Endodermal cell (in vitro differentiated cells): ENCODE results near the gene TMED5. TPM values are rescaled to one million over a fixed set of nuclear protein-coding genes. Genes with fewer than 3 reads are reported as not detected.

Experiments used
- DNase-seq: peaks from one replicate; pipeline ENCODE4 v3.0.0-alpha.2; 2017
- H3K27ac ChIP-seq: 2 replicates; pipeline ENCODE4 v1.5.1; 2013; ENCODE audit warnings: mild to moderate bottlenecking, low read depth, low read length, moderate library complexity
- H3K27me3 ChIP-seq: 2 replicates; pipeline ENCODE4 v1.6.1; 2013; ENCODE audit warnings: mild to moderate bottlenecking, low read length, moderate library complexity; ENCODE audit not compliant: insufficient read depth, control insufficient read depth, poor library complexity, severe bottlenecking
- H3K36me3 ChIP-seq: 2 replicates; pipeline ENCODE4 v1.7.0; 2013; ENCODE audit warnings: mild to moderate bottlenecking, low read length, moderate library complexity; ENCODE audit not compliant: control insufficient read depth, insufficient read depth
- H3K4me1 ChIP-seq: one replicate; pipeline ENCODE4 v1.7.0; 2013; ENCODE audit warnings: low read length; ENCODE audit not compliant: control insufficient read depth, insufficient read depth
- H3K4me3 ChIP-seq: 2 replicates; pipeline ENCODE4 v1.5.1; 2013; ENCODE audit warnings: mild to moderate bottlenecking, low read length, moderate library complexity
- H3K9ac ChIP-seq: 2 replicates; pipeline ENCODE4 v1.6.1; 2013; ENCODE audit warnings: mild to moderate bottlenecking, low read length, moderate library complexity; ENCODE audit not compliant: poor library complexity, severe bottlenecking; ENCODE audit errors: extremely low read depth
- H3K9me3 ChIP-seq: 2 replicates; pipeline ENCODE4 v1.6.1; 2013; ENCODE audit warnings: mild to moderate bottlenecking, low read length, moderate library complexity; ENCODE audit not compliant: control insufficient read depth
- H3K27ac Mint-ChIP-seq: 2 replicates; pipeline ENCODE4 v1.8.0; 2020; ENCODE audit warnings: mixed read lengths
- H3K27me3 Mint-ChIP-seq: 2 replicates; pipeline ENCODE4 v1.8.0; 2021; ENCODE audit warnings: mild to moderate bottlenecking, mixed read lengths; ENCODE audit not compliant: insufficient read depth
- H3K36me3 Mint-ChIP-seq: 2 replicates; pipeline ENCODE4 v1.8.0; 2020; ENCODE audit warnings: low read depth, mixed read lengths
- H3K4me1 Mint-ChIP-seq: 2 replicates; pipeline ENCODE4 v1.8.0; 2020; ENCODE audit warnings: mixed read lengths
- H3K4me3 Mint-ChIP-seq: 2 replicates; pipeline ENCODE4 v1.8.0; 2020; ENCODE audit warnings: mild to moderate bottlenecking, moderate library complexity, mixed read lengths
- H3K9me3 Mint-ChIP-seq: 2 replicates; pipeline ENCODE4 v1.8.0; 2020; ENCODE audit warnings: mild to moderate bottlenecking, mixed read lengths
- WGBS, 2 experiments: methylation state at CpG; one replicate each; pipeline versions ENCODE4 v1.1.5 to v1.1.7; 2013; ENCODE audit warnings: missing lambda C conversion rate in 2 of 2, mixed read lengths in 1 of 2; ENCODE audit not compliant: insufficient coverage in 1 of 2, insufficient read length in 1 of 2; 5-methylcytosine and 5-hydroxymethylcytosine counted together
- total RNA-seq, 2 donors: library from RNA; stranded (reverse); fragmentation: NEBNext Ultra II Directional in 1 of 2; extraction: Animal tissue kit (Norgen Biotek cat#: 25700) in 1 of 2; gene quantifications; 2 replicates in 1 of 2; 3 replicates in 1 of 2; pipeline ENCODE4 v1.2.1, GENCODE V29; 2021
- TF ChIP-seq, protein P1 (sequence below): fragments of 200-600 bp; sonication (generic); conservative IDR thresholded peaks from 2 replicates; pipeline ENCODE4 v1.5.0; 2021; ENCODE audit warnings: antibody characterized with exemption, mild to moderate bottlenecking

The TMED5 gene
- total RNA-seq, 2 donors from 2014 or later, result 28.0 to 30.2 TPM

DNA sequence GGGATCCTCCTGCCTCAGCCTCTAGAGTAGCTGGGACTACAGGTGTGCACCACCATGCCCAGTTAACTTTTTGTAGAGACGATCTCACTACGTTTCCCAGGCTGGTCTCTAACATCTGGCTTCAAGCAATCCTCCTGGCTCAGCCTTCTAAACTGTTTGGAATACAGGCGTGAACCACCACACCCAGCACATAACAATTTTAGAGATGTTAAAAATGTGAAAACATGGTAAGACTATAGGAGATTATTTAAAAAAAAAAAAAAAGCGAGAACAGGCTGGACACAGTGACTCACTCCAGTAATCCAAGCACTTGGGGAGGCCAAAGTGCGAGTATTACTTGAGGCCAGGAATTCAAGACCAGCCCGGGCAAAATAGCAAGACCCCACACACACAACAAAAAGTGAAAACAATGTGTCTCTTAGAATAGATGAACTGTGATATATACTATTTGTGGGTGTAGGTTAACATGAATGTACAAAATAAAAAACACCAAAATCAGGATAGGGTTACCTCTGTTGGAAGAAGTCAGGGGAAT lies 19.9 kb upstream of the TMED5 start:
- H3K9me3 Mint-ChIP-seq, result peaks cover 6% of the 10 kb centered on the region
- peaks cover 37% of the 10 kb centered on the region for H3K36me3 Mint-ChIP-seq
- WGBS, 2 experiments, result 95 to 100% methylated on average over 2 to 5 of the region's 6 CpGs
- TF ChIP-seq, protein P1, sequence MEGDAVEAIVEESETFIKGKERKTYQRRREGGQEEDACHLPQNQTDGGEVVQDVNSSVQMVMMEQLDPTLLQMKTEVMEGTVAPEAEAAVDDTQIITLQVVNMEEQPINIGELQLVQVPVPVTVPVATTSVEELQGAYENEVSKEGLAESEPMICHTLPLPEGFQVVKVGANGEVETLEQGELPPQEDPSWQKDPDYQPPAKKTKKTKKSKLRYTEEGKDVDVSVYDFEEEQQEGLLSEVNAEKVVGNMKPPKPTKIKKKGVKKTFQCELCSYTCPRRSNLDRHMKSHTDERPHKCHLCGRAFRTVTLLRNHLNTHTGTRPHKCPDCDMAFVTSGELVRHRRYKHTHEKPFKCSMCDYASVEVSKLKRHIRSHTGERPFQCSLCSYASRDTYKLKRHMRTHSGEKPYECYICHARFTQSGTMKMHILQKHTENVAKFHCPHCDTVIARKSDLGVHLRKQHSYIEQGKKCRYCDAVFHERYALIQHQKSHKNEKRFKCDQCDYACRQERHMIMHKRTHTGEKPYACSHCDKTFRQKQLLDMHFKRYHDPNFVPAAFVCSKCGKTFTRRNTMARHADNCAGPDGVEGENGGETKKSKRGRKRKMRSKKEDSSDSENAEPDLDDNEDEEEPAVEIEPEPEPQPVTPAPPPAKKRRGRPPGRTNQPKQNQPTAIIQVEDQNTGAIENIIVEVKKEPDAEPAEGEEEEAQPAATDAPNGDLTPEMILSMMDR, result no peak
- Histone ChIP-seq H3K27me3 (no peaks in the 10 kb centered on the region), H3K36me3 (peaks cover 48% of the 10 kb centered on the region), H3K27ac (no peak overlapping the region), H3K9me3 (no peaks in the 10 kb centered on the region), H3K4me3 (no peak overlapping the region), H3K9ac (no peak overlapping the region), H3K4me1 (peaks cover 3% of the 10 kb centered on the region)
- DNase-seq, result no peak
- no peaks in the 10 kb centered on the region for H3K4me1 Mint-ChIP-seq
- no peak overlapping the region for H3K27ac Mint-ChIP-seq
- no peak overlapping the region for H3K4me3 Mint-ChIP-seq
- no peaks in the 10 kb centered on the region for H3K27me3 Mint-ChIP-seq

DNA sequence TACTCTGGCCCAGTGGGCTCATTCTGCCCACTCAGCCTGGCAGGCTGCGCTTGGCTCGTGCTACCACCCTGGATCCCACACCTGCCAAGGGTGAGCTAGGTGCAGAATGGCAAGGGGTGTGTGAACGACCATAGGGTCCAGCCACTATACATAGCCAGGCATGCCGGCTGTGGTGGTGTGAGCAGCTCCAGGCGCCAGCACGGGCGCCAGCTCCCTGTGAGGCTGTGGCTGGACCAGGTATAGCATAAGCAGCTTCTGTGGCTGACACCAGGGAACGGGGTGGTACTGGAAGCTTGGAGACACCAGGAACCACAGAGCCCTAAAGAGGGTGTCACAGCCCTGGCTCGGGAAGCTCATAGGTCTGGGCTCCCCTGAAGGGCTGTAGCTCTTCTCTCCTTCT lies 18.9 kb upstream of the TMED5 start:
- peaks cover 6% of the 10 kb centered on the region for H3K9me3 Mint-ChIP-seq
- H3K9ac ChIP-seq, result no peak overlapping the region
- no peak overlapping the region for H3K27ac ChIP-seq
- no peaks in the 10 kb centered on the region for H3K4me1 Mint-ChIP-seq
- no peak for DNase-seq
- H3K27ac Mint-ChIP-seq, result no peak overlapping the region
- no peak overlapping the region for H3K4me3 Mint-ChIP-seq
- H3K9me3 ChIP-seq, result no peaks in the 10 kb centered on the region
- no peak overlapping the region for H3K4me3 ChIP-seq
- H3K36me3 ChIP-seq, result peaks cover 54% of the 10 kb centered on the region
- H3K36me3 Mint-ChIP-seq, result peaks cover 43% of the 10 kb centered on the region
- no peaks in the 10 kb centered on the region for H3K4me1 ChIP-seq
- no peaks in the 10 kb centered on the region for H3K27me3 ChIP-seq
- TF ChIP-seq, protein P1, result no peak
- 91 to 96% methylated on average over 2 to 9 of the region's 9 CpGs for WGBS, 2 experiments
- H3K27me3 Mint-ChIP-seq, result no peaks in the 10 kb centered on the region

DNA sequence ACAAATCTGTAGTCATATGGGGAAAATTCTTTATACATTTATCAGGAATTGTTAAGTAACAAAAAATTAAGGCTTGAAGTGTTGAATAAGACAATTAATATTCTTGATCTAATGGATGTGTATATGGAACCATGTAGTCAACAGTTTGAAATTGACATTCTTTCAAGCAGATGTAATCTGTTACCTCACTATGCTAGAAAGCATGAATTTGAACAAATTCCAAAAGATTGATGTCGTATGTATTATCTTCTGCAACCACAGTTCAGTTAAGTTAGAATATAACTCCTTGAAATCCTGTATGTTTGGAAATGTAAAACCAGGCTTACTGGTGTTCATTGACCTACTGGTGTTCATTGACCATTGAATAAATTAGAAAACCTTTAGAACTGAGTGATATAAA lies 16.4 kb upstream of the TMED5 start:
- no peaks in the 10 kb centered on the region for H3K27me3 ChIP-seq
- H3K9ac ChIP-seq, result no peak overlapping the region
- H3K27ac ChIP-seq, result no peak overlapping the region
- Mint-ChIP-seq H3K27ac (no peak overlapping the region), H3K9me3 (peaks cover 6% of the 10 kb centered on the region), H3K27me3 (no peaks in the 10 kb centered on the region), H3K36me3 (peaks cover 48% of the 10 kb centered on the region), H3K4me3 (no peak overlapping the region), H3K4me1 (no peaks in the 10 kb centered on the region)
- DNase-seq, result no peak
- TF ChIP-seq, protein P1, result no peak
- WGBS, 2 experiments, result 96 to 100% methylated on average over 1 of the region's 1 CpG
- no peaks in the 10 kb centered on the region for H3K9me3 ChIP-seq
- H3K4me1 ChIP-seq, result no peaks in the 10 kb centered on the region
- H3K4me3 ChIP-seq, result no peak overlapping the region
- H3K36me3 ChIP-seq, result peaks cover 44% of the 10 kb centered on the region
